ENCODE data around the gene COQ8B.

COQ8B gene

GRCh38 chr19:40716031-40716481 is 630 bp downstream of the COQ8B start:
- TF ChIP-seq GATA3 (IDR thresholded peaks at IDR 0.05; ENCODE audit: low read depth, low read length), result no peak
- no peak for TF ChIP-seq GATA2 (IDR thresholded peaks at IDR 0.05; ENCODE audit: low read depth, low read length)

- TF ChIP-seq GATA2 (IDR thresholded peaks at IDR 0.05; ENCODE audit: low read depth, low read length) (no peak), GATA3 (IDR thresholded peaks at IDR 0.05; ENCODE audit: low read depth, low read length) (no peak)
Observed at GRCh38 chr19:40714441-40715299, 2.0 kb downstream of the COQ8B start.

- TF ChIP-seq GATA2 (IDR thresholded peaks at IDR 0.05; ENCODE audit: low read depth, low read length), result no peak
- TF ChIP-seq GATA3 (IDR thresholded peaks at IDR 0.05; ENCODE audit: low read depth, low read length), result no peak
Observed at GRCh38 chr19:40713939-40714338, 2.7 kb downstream of the COQ8B start.

GRCh38 chr19:40709817-40710216 is 6.9 kb downstream of the COQ8B start:
- no peak for TF ChIP-seq GATA3 (IDR thresholded peaks at IDR 0.05; ENCODE audit: low read depth, low read length)
- TF ChIP-seq GATA2 (IDR thresholded peaks at IDR 0.05; ENCODE audit: low read depth, low read length), result no peak

- TF ChIP-seq GATA3 (IDR thresholded peaks at IDR 0.05; ENCODE audit: low read depth, low read length) (no peak), GATA2 (IDR thresholded peaks at IDR 0.05; ENCODE audit: low read depth, low read length) (no peak)
Observed at GRCh38 chr19:40707615-40708014, 9.1 kb downstream of the COQ8B start.

GRCh38 chr19:40705950-40706619 is 10.6 kb downstream of the COQ8B start:
- no peak for TF ChIP-seq GATA2 (IDR thresholded peaks at IDR 0.05; ENCODE audit: low read depth, low read length)
- no peak for TF ChIP-seq GATA3 (IDR thresholded peaks at IDR 0.05; ENCODE audit: low read depth, low read length)

GRCh38 chr19:40705362-40705651 is 11.4 kb downstream of the COQ8B start:
- TF ChIP-seq GATA3 (IDR thresholded peaks at IDR 0.05; ENCODE audit: low read depth, low read length) (no peak), GATA2 (IDR thresholded peaks at IDR 0.05; ENCODE audit: low read depth, low read length) (no peak)

GRCh38 chr19:40704491-40705361 is 12.0 kb downstream of the COQ8B start:
- TF ChIP-seq GATA2 (IDR thresholded peaks at IDR 0.05; ENCODE audit: low read depth, low read length), result no peak

GRCh38 chr19:40703029-40703755 is 13.5 kb downstream of the COQ8B start:
- TF ChIP-seq GATA2 (IDR thresholded peaks at IDR 0.05; ENCODE audit: low read depth, low read length) (no peak), GATA3 (IDR thresholded peaks at IDR 0.05; ENCODE audit: low read depth, low read length) (no peak)

GRCh38 chr19:40702337-40703012 is 14.2 kb downstream of the COQ8B start:
- TF ChIP-seq GATA3 (IDR thresholded peaks at IDR 0.05; ENCODE audit: low read depth, low read length) (no peak), GATA2 (IDR thresholded peaks at IDR 0.05; ENCODE audit: low read depth, low read length) (no peak)

- no peak for TF ChIP-seq GATA3 (IDR thresholded peaks at IDR 0.05; ENCODE audit: low read depth, low read length)
- no peak for TF ChIP-seq GATA2 (IDR thresholded peaks at IDR 0.05; ENCODE audit: low read depth, low read length)
Observed at GRCh38 chr19:40701758-40702157, 14.9 kb downstream of the COQ8B start.

- TF ChIP-seq GATA2 (IDR thresholded peaks at IDR 0.05; ENCODE audit: low read depth, low read length) (no peak), GATA3 (IDR thresholded peaks at IDR 0.05; ENCODE audit: low read depth, low read length) (no peak)
Observed at GRCh38 chr19:40700083-40700482, 16.6 kb downstream of the COQ8B start.

GRCh38 chr19:40697007-40697406 is 19.7 kb downstream of the COQ8B start:
- TF ChIP-seq GATA3 (IDR thresholded peaks at IDR 0.05; ENCODE audit: low read depth, low read length), result no peak
- no peak for TF ChIP-seq GATA2 (IDR thresholded peaks at IDR 0.05; ENCODE audit: low read depth, low read length)

All from SH-SY5Y (cell line).